GM18907 (cell line): ENCODE measurements around the gene SEMA3B.
"Not testable (repeated sequence)": the region's sequence is repeated elsewhere in the genome, so short reads cannot be mapped to it uniquely, and the experiment has no call there.

Source experiments
- ATAC-seq: cut with Tn5 transposase; IDR thresholded peaks from one replicate; pipeline ENCODE4 v1.9.1; 2021; ENCODE audit warnings: mild to moderate bottlenecking, moderate library complexity; ENCODE audit not compliant: unreplicated experiment

The SEMA3B gene

DNA sequence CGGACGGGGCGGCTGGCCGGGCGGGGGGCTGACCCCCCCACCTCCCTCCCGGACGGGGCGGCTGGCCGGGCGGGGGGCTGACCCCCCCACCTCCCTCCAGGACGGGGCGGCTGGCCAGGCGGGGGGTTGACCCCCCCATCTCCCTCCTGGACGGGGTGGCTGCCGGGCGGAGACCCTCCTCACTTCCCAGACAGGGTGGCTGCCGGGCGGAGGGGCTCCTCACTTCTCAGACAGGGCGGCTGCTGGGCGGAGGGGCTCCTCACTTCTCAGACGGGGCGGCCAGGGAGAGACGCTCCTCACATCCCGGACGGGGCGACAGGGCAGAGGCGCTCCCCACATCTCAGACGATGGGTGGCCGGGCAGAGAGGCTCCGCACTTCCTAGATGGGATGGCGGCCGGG, 43.1 kb downstream of the SEMA3B start:
- ATAC-seq = not testable (repeated sequence)

DNA sequence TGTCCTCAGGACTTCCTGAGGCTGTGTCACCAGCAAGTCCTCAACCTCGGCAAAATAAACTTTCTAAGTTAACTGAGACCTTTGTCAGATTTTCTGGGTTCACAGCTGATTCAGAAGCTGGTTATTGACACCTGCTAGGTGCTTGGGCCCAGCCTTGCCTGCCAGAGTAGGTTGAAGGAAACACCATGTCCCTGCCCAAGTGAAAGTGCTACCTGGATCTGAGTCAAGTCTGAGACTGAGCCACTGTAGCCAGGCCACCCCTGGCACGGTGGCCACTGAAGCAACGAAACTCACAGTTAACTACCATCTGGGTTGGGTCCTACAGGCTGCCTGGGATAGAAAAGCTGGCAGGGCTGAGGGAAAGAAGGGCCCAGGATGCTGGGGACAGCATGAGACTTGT, 45.4 kb downstream of the SEMA3B start:
- ATAC-seq = no peak

DNA sequence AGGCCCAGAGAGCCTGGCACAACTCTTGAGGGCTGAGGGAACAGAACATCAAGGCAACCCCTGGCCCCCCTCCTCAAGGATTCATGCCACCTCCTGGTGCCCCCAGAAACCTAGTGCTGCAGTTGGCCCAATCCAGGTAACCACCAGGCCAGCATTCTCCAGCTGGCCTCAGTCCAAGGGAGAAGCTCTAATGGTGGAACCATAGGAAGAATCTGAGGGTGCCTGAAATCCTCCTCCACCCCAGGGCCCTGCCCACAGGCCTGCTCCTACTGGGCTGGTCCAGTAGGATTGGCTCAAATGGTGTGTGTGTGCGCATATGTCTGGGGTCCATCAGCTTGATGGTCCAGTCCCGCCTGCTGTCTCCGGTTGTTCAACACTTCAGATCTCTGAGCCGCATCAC, 45.9 kb downstream of the SEMA3B start:
- ATAC-seq = no peak

DNA sequence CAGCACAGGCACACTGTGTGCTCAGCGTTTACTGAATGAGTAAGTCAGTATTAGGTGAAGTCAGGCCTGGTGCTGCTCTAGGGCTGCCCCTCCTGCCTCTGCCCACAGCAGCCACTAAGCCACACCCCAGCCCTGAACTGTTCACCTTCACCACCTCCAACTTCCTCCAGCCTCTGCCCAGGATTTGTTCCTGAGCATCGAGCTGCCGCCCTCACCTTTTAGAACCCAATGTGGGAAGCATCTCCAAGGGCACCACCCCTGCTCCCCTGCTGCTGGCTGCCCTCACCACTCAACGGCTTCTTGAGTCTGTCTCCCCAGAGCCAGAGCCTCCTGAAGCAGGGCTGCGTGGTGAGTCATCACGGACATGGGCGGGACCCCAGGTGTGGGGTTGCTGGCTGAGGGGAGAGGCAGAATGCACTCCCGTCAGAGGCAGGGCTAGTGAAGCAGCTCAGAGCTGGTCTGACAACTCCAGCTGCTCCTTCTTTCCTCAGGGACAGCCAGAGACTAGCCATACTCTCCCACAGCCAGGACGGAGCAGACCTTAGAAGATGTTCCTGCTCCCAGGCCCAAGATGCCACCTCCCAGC, 47.8 kb downstream of the SEMA3B start:
- no peak for ATAC-seq

DNA sequence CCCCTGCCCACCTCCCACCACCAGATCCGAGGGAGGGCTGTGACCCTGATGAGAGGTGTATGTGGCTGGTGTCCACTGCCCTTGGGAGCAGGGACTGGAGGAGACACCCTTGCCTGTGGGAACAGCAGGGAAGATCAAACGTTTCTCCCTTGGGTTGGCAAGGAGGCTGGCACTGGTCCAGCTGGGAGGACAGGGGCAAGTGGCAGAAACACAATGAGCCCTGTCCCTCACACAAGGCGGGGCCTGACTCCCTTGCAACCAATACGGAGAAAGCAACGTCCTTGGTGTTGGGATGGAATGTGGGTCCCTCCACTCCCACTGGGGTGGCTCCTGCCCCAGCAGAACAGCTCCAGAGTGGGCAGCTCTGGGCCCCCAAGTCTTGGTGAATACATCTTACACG, 48.4 kb downstream of the SEMA3B start:
- no peak for ATAC-seq

DNA sequence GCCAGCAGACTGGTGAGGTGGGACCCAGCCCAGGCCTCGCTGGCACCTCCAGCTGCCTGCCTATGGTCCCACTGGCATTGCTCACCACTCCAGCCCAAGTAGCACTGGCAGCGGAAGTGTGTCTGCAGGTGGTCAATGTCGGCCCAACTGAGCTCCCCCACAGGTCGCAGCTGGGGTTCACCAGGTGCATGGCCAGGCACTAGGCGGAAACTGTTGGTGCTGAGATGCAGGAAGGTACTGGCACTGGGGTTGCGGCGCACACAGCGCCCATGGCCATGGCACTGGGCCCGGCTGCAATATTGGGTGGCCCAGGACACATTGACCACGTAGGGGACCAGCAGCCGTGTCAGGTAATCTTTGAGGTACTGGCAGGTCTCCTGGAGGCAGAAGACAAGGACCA, 49.2 kb downstream of the SEMA3B start:
- no peak for ATAC-seq

DNA sequence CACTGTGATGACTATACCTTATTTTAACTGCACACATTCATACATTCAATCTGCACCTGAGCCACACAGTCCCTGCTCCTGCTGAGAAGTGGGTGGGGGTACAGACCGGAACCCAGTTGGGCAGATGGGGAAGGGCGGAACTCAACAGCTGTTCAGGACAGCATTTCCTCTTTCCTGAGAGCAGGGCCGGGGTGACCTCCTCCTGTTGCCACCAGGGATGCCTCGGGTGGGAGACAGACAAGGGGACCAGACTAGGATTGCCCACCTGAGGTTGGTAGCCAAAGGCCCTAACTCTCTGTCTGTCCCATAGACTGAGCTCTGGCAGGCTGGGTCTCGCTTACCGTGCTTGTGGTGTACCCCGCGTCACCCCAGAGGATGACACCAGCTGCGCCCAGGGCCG, 49.7 kb downstream of the SEMA3B start:
- ATAC-seq = no peak

DNA sequence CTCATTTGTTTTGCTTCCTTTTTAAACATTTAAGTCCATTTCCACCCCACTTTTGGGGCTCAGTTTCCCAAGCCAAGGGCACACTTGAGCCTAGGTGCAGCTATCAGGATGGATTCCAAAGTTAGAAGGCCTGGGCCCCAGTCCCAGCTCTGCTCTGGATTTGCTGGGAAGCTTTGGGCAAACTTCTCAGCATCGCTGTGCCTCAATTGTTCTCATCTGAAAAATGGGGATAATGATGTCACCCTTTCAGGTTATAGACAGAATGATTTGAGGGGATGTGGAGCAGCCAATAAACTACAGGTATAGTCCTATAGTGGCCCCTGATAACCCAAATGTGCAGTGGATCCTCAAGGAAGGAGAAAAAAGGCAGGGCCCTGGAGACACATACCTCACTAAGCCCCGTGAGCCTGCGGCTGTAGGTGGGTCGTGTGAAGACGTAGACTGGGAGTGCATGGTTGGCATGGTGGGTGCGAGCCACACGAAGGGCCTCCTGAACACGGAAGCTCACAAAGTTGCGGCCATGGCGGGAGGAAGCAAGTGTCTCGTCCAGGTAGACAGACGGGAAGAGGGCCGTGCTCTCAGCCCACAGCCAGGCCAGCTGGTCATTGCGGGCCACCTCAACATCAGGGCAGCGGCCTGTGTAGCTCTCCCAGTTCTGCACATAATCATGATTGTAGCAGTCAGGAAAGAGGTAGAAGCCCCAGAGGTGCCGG, 50.4 kb downstream of the SEMA3B start:
- ATAC-seq = no peak

DNA sequence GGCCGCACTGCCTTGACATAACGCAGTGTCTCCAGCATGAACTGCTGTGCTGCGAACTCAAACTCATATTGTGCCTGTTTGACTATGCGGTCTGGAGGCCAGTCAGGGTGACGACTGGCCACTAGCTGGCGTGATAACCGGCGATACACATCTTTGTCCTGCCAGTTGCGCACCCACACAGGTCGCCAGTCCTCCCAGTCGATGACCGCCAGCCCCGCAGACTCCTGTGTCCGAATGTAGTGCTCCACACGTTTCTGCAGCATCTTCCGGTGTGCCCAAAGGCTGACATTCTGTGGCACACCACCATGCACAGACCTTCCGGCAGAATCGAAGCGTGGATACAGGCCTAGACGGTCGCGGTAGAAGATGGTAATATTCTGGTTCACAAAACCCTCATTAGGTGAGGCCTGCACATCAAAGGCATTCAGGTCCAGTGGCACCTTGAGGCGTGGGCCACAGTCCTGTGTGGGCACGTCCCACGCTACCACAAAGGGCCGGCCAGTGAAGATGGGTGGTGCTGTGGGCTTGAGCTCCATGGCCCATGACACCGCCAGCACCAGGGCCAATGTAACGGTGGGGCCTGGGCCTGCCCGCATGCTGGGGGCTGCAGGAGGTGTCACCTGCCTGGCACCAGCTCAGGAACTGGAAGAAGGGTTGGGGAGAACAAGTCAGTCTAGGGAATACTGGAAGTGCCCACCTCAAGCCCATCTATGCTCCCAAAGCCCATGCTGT, 51.1 kb downstream of the SEMA3B start:
- ATAC-seq = no peak

DNA sequence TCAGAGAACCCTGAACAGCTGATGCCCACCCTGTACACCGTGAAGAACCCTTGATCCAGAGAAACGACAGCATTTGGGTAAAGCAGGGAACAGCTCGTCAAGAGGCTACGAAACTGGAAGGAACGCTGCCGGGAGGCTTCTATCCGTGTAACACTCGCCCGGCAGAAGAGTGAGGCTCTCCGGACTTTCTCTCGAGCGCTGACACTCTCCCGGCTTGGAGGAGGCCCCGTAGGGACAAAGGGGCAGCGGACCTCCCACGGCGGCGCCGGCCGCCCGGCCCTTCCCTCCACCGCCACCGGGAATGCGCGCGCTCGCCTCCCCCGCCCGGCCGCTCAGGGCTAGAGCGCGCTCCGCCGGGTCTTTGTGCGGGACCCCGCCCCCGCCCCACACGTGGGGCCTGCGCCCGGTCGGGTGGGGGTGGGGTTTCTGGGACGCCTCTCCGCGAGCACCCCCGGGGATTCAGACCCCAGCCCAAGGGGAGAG, 51.9 kb downstream of the SEMA3B start:
- ATAC-seq = peak; percentile 48

DNA sequence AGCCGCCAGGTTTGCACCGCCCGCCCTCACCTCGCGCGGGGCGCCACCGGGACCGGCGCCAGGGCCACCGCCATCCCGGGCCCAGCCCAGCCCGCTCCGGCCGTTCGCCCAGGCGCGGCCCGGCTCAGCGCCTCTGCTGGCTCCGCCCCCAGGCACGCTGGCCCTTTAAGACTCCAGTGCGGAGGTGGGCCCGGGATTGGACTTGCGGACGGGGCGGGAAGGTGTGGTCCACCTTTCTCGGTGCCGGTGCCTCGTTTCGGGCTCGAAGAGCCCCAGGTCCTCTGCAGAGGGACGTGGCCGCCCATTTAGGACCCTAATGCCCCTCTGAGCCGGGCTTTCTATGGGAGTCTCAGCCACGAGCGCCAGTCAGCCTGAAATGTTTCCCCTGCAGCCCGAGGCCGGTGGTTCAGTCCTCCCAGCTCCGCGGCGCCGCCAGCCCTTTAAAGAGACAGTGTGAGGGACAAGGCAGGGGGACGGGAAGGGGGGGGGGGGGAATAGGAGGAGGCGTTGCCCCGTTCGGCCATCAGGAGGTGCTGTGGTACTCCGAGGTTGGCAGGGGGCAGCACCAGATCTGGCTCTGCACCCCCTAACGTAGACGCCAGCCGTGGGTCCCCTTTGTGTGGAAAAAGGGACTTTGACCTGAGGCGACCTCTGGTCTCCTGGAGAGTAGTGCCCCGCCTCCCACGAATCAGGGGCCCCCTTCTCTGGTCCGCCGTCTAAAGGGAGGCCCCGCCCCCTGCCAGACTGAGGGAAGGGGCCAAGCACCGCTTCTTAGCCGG, 52.6 kb downstream of the SEMA3B start:
- ATAC-seq = peak; percentile 75

DNA sequence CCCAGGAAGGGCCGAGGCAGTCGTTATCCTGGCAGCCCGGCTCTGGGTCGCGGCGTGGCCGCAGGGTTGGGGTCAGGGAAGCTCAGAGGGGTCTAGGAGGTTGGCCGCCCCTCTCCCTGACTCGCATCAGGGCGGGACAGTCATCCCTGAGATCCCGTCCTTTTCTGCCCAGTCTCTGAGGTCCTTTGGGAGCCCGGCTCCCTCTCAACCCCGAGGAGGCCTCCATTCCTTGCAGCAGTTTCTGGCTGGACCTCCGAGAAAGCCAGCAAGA, 53.1 kb downstream of the SEMA3B start:
- ATAC-seq = no peak

DNA sequence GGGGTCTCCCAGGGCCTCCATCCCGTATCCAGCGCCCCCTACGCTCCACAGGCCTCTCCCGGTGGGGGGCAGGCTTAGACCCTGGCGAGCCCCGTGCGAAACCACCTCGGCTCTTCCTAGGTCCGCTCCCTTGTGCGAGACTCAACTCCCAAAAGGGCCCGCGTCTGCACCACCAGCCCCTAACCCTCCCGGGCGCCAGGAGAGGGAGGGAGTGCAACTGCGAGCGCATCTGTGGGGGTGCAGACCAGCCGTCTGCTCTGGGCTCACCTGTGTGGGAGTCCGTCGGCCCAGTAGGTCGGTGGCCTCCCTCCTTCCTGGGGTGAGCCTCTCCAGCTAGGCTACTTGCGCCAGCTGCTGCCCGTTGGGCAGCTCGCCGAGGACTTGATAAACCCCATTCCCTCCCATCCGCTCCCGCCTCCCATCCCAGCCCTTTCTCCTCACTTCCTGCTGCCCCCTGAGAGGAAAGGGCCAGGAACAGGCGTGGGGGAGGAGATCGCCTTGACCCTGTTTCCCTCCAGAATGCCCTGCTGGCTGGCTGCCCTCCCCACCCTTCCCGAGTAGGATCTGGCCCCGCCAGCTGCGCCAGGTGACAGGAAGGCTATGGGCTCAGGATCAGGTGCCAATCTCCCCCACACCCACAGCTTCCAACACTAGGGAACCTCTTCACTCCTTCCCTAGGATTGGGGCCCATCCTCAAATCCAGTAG, 53.6 kb downstream of the SEMA3B start, which contains the start of gene HYAL2:
HYAL2 (minus strand) TSS at position 360 of the 706 bp plus-strand sequence. CDS start 2,256 bp downstream, outside the sequence.
- ATAC-seq = no peak

DNA sequence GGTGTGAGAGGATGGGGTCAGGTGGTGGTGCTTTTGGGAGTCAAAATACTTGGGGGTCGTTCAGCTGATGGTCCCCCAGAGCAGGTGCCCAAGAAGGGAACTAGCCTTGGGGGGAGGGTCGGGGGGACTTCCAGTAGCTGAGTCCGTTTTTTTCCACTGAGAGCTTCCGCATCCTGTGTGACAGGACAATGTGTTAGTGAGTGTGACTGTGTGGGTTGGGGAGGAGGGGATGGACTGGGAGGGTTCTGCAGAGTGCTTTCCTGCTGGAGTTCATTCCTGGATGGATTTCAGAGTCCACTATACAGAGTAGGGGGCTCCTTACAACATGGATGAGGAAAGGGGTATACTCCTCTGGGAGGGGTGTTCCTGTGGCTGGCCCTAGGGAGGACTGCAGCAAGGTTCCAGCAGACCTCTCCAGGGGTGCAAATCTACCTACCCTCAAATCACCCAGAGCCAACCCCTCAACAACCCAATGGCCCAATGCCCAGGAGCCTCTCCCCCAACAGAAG, 54.2 kb downstream of the SEMA3B start:
- ATAC-seq = no peak

DNA sequence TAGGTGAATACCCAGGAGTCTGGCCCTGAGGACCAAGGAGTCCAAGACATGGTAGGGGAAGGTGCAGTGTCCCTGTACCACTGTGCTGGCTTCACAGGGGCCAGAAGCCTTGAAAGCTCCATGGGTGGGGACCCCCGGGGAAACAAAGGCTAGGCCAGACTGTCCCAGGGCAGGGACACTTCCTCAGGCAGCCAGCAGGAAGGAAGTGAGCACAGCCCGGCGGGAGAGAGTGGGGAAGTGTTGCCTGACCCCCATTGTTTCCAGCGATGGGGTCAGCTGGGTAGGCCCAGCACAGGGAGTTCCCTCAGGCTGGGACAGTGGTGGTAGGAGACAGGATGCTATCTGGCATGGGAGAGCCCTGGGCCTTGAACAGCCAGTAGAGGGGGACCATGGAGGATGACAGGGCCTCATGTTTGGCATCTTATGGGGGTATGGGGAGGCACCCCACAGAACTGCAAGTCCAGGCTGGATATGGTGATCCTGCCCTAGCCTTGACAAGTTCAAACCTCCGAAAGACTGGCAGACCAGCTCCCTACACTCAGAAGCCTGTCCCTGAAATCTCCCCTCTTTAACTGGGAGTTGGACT, 54.8 kb downstream of the SEMA3B start:
- no peak for ATAC-seq

DNA sequence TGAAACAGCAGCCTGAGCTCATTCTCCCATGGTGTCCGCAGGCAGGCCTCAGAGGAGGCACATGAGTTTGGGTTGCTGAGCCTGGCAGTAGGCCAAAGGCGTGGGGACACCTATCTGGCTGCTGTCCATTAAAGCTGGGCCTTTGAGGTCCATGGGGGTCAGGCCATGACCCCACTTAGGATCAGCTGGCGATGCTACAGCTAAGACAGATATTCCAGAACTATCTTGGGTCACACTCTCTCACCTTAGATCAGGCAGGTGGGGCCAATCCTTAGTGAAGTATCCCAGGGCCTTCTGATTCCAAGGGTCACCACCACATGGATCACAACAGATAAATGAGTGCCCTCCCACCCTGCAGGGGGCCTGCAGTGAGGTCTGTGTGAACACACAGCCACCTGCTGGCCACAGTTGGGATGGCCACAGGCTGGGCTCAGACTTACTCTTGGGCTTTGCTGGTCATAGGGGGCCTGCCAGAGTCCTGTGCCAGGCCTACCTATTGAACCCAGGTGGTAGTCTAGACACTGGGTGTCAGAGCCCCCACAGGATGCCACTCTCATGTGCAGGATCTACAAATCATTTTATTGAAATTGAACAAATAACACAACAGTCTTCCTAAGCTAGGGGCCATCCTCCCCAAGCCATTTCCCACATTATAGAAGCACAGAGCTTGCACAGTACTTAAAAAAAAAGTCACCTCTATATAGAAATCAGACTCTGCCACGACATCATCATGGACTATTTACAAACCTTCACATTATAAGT, 55.6 kb downstream of the SEMA3B start:
- no peak for ATAC-seq

DNA sequence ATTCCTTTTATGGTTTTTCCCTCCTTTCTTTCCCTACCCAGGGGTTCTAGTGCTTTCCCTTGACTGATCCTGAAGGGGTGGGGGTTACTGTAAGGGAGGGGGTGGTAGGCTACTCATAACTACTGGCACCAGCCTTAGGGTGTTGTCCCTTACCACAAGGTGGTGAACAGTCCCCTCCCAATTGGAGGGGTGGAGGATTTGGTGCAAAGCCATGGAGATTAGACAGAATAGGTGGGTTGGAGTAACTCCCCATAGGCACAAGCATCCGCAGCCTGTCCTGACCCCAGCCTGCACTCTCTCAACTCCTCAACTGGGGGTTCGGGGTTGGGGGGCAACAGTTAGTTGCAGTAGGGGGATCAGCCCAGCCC, 56.1 kb downstream of the SEMA3B start:
- no peak for ATAC-seq

DNA sequence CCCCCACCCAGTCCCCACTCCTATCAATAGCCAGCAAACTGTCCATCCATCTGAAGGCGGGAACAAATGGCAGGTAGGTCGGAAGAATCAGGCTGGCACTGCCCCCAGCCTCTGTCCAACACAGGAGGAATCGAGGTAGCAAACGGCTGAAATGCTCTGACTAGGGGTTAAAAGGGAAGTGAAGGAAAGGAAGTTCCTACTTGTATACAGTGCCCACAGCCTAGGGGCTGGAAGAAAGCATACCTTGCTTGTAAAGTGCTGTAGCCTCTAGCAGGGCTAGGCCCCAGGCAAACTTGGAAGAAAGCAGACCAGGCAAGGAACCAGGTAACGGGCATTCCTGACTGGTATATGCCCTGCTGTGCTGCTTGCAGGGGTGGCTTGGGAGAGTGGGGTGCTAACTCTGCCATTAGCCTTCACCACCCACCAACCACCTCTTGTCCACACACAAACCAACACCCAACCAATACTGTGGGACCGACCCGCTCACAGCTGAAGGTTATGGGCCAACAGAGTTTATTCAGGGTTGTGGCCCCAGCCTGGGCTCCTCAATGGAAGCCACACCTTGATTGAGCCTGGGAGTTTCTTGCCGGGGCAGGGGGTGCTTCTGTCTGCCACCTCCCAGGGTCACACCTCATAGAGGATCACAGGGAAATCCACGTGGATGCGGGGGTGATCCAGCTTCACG, 56.7 kb downstream of the SEMA3B start:
- ATAC-seq = no peak

DNA sequence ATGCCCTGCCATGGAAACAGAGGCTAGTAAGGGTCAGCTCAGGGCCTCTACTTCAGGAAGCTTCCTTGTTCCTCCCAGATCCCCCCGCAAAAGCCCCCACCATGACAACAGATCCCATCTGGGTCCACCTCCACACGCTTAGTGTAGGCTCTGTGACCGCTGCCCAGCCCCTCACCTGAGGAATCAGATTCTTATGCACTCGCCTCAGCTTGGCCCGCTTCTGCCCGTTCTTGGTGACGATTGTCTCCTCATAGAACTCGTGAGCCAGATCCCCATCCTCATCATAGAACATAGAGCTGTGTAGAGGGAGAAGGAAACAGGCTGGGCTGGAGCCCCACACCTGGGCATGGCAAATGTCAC, 57.2 kb downstream of the SEMA3B start:
- ATAC-seq = no peak
